GM12878 (cell line): ENCODE measurements around the gene VTN.

Source experiments
- CHD4 ChIP-seq: fragments of 200-600 bp; sonication (generic); IDR thresholded peaks from 2 replicates; pipeline ENCODE4 v1.6.1; 2016; ENCODE audit warnings: mild to moderate bottlenecking
- EP300 ChIP-seq, 2 experiments: fragments of 150-350 bp in 1 of 2; IDR thresholded peaks; 2 replicates each; pipeline ENCODE4 v1.6.1; 2011 to 2012; ENCODE audit warnings: low read depth in 2 of 2, low read length in 2 of 2, borderline replicate concordance in 1 of 2, improper control_type of control experiment in 1 of 2, inconsistent platforms in 1 of 2; ENCODE audit not compliant: control insufficient read depth in 1 of 2
- GABPA ChIP-seq: IDR thresholded peaks from 2 replicates; pipeline ENCODE4 v1.6.1; 2014; ENCODE audit warnings: antibody characterized with exemption, low read depth, mild to moderate bottlenecking, inconsistent platforms
- JUND ChIP-seq: IDR thresholded peaks from 2 replicates; pipeline ENCODE4 v1.6.1; 2012; ENCODE audit warnings: low read depth, mild to moderate bottlenecking, low read length, improper control_type of control experiment, moderate library complexity
- MEF2A ChIP-seq: IDR thresholded peaks from 2 replicates; pipeline ENCODE4 v1.6.1; 2011; ENCODE audit warnings: low read depth, mild to moderate bottlenecking, low read length, moderate library complexity; ENCODE audit not compliant: insufficient read depth
- NFXL1 ChIP-seq: fragments of 450-650 bp; IDR thresholded peaks from 2 replicates; pipeline ENCODE4 v1.6.1; 2017; ENCODE audit warnings: antibody characterized with exemption, mild to moderate bottlenecking, borderline replicate concordance
- SP1 ChIP-seq: IDR thresholded peaks from one replicate; pipeline ENCODE4 v1.6.1; 2011; ENCODE audit warnings: low read depth, low read length
- SUZ12 ChIP-seq: fragments of 200-600 bp; sonication (generic); IDR thresholded peaks from one replicate; pipeline ENCODE4 v1.6.1; 2018; ENCODE audit warnings: antibody characterized with exemption, mild to moderate bottlenecking; ENCODE audit not compliant: unreplicated experiment
- WRNIP1 ChIP-seq: IDR thresholded peaks from 2 replicates; pipeline ENCODE4 v1.6.1; 2011; ENCODE audit warnings: low read depth, low read length, improper control_type of control experiment, borderline replicate concordance
- TF ChIP-seq, protein P1 (sequence below): fragments of 450-650 bp; conservative IDR thresholded peaks from 2 replicates; pipeline ENCODE4 v1.6.1; 2017; ENCODE audit warnings: mild to moderate bottlenecking, moderate library complexity
- TF ChIP-seq, protein P2 (sequence below), 3 experiments: IDR thresholded peaks in 2 of 3; conservative IDR thresholded peaks in 1 of 3; 2 replicates each; pipeline ENCODE4 v1.5.1; 2011; ENCODE audit warnings: low read depth in 3 of 3, low read length in 3 of 3, mild to moderate bottlenecking in 3 of 3, control low read depth in 2 of 3, moderate library complexity in 2 of 3, inconsistent platforms in 1 of 3, mixed read lengths in 1 of 3; ENCODE audit not compliant: control insufficient read depth in 2 of 3, insufficient read depth in 1 of 3; ENCODE audit errors: extremely low read depth in 1 of 3
- TF ChIP-seq, protein P3 (sequence below): IDR thresholded peaks from 2 replicates; pipeline ENCODE4 v1.6.1; 2012; ENCODE audit warnings: low read depth, low read length, improper control_type of control experiment

DNA sequence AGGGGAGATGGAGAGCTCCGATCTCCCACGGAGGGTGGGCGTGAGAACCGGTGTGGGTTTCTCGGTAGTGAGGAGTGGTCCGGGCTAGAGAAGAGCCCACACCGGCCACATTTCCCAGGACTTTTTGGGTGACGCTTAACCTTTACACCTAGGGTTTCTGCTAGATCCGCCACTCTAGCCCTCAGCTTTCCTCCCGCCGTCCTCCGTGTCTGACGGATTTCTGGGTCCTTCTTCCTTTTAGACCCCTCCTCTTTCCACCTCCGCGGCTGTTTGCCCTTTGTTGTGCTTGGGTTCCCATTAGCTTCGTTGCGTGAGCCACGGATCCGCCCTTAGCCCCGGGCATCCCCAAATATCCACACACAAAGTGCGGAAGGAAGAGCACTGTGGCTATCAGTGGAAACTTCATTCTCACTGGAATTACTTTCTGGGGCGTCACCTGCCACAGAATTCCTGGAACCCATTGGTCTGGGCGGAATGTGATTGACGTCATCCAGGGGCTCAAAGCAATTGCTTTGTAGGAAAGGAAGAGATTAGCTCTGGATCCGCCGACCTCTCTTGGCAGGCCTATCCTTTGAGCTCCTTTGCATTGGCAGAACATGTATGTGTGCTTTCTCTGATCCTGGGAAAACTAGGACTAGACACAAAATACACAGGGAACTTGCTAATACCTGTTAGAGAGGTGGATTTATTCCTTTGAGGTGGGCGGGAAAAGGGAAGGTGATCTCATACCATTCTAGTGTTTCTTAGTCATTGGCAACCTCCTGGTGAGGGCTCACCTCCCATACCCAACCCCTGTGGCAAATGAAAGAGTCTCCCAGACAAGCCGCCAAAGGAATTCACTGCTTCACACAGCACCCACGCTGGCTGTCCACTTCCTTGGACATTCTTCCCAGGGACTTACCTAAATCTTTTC is 33.9 kb downstream of the VTN start:
- no peak for TF ChIP-seq NFXL1
- no peak for TF ChIP-seq WRNIP1
- no peak for TF ChIP-seq MEF2A
- TF ChIP-seq, protein P1, sequence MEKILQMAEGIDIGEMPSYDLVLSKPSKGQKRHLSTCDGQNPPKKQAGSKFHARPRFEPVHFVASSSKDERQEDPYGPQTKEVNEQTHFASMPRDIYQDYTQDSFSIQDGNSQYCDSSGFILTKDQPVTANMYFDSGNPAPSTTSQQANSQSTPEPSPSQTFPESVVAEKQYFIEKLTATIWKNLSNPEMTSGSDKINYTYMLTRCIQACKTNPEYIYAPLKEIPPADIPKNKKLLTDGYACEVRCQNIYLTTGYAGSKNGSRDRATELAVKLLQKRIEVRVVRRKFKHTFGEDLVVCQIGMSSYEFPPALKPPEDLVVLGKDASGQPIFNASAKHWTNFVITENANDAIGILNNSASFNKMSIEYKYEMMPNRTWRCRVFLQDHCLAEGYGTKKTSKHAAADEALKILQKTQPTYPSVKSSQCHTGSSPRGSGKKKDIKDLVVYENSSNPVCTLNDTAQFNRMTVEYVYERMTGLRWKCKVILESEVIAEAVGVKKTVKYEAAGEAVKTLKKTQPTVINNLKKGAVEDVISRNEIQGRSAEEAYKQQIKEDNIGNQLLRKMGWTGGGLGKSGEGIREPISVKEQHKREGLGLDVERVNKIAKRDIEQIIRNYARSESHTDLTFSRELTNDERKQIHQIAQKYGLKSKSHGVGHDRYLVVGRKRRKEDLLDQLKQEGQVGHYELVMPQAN, result 0 out of 2 replicates have a peak, but pooled peaks have one; percentile 16
- no peak for TF ChIP-seq EP300 (IDR thresholded peaks at IDR 0.05; ENCODE audit: borderline replicate concordance in 1 of 2, control insufficient read depth in 1 of 2, low read depth in 2 of 2, low read length in 2 of 2)
- TF ChIP-seq, protein P2, sequence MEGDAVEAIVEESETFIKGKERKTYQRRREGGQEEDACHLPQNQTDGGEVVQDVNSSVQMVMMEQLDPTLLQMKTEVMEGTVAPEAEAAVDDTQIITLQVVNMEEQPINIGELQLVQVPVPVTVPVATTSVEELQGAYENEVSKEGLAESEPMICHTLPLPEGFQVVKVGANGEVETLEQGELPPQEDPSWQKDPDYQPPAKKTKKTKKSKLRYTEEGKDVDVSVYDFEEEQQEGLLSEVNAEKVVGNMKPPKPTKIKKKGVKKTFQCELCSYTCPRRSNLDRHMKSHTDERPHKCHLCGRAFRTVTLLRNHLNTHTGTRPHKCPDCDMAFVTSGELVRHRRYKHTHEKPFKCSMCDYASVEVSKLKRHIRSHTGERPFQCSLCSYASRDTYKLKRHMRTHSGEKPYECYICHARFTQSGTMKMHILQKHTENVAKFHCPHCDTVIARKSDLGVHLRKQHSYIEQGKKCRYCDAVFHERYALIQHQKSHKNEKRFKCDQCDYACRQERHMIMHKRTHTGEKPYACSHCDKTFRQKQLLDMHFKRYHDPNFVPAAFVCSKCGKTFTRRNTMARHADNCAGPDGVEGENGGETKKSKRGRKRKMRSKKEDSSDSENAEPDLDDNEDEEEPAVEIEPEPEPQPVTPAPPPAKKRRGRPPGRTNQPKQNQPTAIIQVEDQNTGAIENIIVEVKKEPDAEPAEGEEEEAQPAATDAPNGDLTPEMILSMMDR (IDR thresholded peaks at IDR 0.05 in 2 of 3, conservative IDR thresholded peaks at IDR 0.05 in 1 of 3; ENCODE audit: control insufficient read depth in 2 of 3, extremely low read depth in 1 of 3, insufficient read depth in 1 of 3, low read depth in 3 of 3, low read length in 3 of 3), result no peak
- no peak for TF ChIP-seq JUND
- TF ChIP-seq, protein P3, sequence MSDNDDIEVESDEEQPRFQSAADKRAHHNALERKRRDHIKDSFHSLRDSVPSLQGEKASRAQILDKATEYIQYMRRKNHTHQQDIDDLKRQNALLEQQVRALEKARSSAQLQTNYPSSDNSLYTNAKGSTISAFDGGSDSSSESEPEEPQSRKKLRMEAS, result no peak
- no peak for TF ChIP-seq SUZ12
- no peak for TF ChIP-seq CHD4
- TF ChIP-seq GABPA, result no peak
- no peak for TF ChIP-seq SP1
